ENCODE measurements around the gene LTB4R. TPM values are rescaled to one million over a fixed set of nuclear protein-coding genes. Genes with fewer than 3 reads are reported as not detected.

Gene LTB4R
- total and polyA plus RNA-seq, 4 donors: 0.86 to 5.0 (median 2.5) TPM

GRCh38 chr14:24307156-24307574 lies 4.1 kb upstream of the LTB4R start:
- Histone ChIP-seq H3K27ac (ENCODE audit: low read depth in 1 of 2, low read length in 2 of 2) (peak overlapping the region; percentile 92 to 97), H3K9me3 (ENCODE audit: control insufficient read depth in 4 of 4, low read length in 3 of 4) (no peaks in the 10 kb centered on the region), H3K36me3 (ENCODE audit: control insufficient read depth in 4 of 4, insufficient read depth in 3 of 4, low read depth in 1 of 4, low read length in 3 of 4) (peaks cover 5 to 38% (median 26%) of the 10 kb centered on the region in 4 donors), H3K4me3 (ENCODE audit: low read depth in 1 of 3, low read length in 3 of 3) (peak overlapping the region; percentile 55 to 78 (median 70)), H3K4me1 (ENCODE audit: control insufficient read depth in 4 of 4, insufficient read depth in 4 of 4, low read length in 3 of 4) (peaks cover 32 to 88% (median 78%) of the 10 kb centered on the region in 4 donors), H3K9ac (ENCODE audit: low read depth in 1 of 2, low read length in 2 of 2) (peak overlapping the region; percentile 80 to 98), H3K27me3 (ENCODE audit: control insufficient read depth in 4 of 4, insufficient read depth in 4 of 4, low read length in 3 of 4) (no peaks in the 10 kb centered on the region)
- DNase-seq (ENCODE audit: low spot score): no peak
- WGBS: 40% methylated on average over 11 of the region's 11 CpGs
- no peak for TF ChIP-seq MAX (IDR thresholded peaks at IDR 0.05)
- TF ChIP-seq TAF1 (conservative IDR thresholded peaks at IDR 0.05): no peak
- TF ChIP-seq FOXA2 (IDR thresholded peaks at IDR 0.05): no peak
- TF ChIP-seq FOXA1 (IDR thresholded peaks at IDR 0.05): no peak
- no peak for TF ChIP-seq RAD21 (IDR thresholded peaks at IDR 0.05)
- TF ChIP-seq HNF4A (conservative IDR thresholded peaks at IDR 0.05): no peak
- no peak for TF ChIP-seq SP1 (IDR thresholded peaks at IDR 0.05)
- TF ChIP-seq REST (IDR thresholded peaks at IDR 0.05): no peak
- TF ChIP-seq NR2F2 (IDR thresholded peaks at IDR 0.05): no peak
- TF ChIP-seq GABPA (IDR thresholded peaks at IDR 0.05 in 1 of 2, conservative IDR thresholded peaks at IDR 0.05 in 1 of 2): no peak

GRCh38 chr14:24307575-24308341 lies 3.5 kb upstream of the LTB4R start, which contains the start of gene CIDEB:
CIDEB (minus strand) TSS chr14:24307977; CDS start chr14:24307858, 119 bp downstream.
- TF ChIP-seq EGR1 (IDR thresholded peaks at IDR 0.05; ENCODE audit: low read depth in 2 of 2) (peak in 1 of 2 donors; percentile 30), HNF4G (IDR thresholded peaks at IDR 0.05) (peak; percentile 99), TAF1 (conservative IDR thresholded peaks at IDR 0.05) (peak; percentile 96), GABPA (IDR thresholded peaks at IDR 0.05 in 1 of 2, conservative IDR thresholded peaks at IDR 0.05 in 1 of 2) (peak in 1 of 2 donors; percentile 34), REST (IDR thresholded peaks at IDR 0.05) (peak; percentile 90), MAX (IDR thresholded peaks at IDR 0.05) (no peak), FOXA1 (IDR thresholded peaks at IDR 0.05) (peak; percentile 10), ZBTB33 (IDR thresholded peaks at IDR 0.05) (peak; percentile 50), CTCF (IDR thresholded peaks at IDR 0.05; ENCODE audit: low read depth, low read length, missing input control) (peak; percentile 77), YY1 (IDR thresholded peaks at IDR 0.05) (peak; percentile 56), HNF4A (conservative IDR thresholded peaks at IDR 0.05) (peak; percentile 100), NR2F2 (IDR thresholded peaks at IDR 0.05) (no peak), SP1 (IDR thresholded peaks at IDR 0.05) (peak; percentile 98), RXRA (IDR thresholded peaks at IDR 0.05) (peak; percentile 70 to 76), FOXA2 (IDR thresholded peaks at IDR 0.05) (peak; percentile 19), RAD21 (IDR thresholded peaks at IDR 0.05) (peak; percentile 69 to 74), JUND (IDR thresholded peaks at IDR 0.05) (peak; percentile 96 to 98)
- TF ChIP-seq, protein P1, sequence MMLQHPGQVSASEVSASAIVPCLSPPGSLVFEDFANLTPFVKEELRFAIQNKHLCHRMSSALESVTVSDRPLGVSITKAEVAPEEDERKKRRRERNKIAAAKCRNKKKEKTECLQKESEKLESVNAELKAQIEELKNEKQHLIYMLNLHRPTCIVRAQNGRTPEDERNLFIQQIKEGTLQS (IDR thresholded peaks at IDR 0.05): peak; percentile 96
- peak within 1 kb of the TSS; percentile 80 to 98 for H3K9ac ChIP-seq (ENCODE audit: low read depth in 1 of 2, low read length in 2 of 2)
- H3K9me3 ChIP-seq (ENCODE audit: control insufficient read depth in 4 of 4, low read length in 3 of 4): no peaks in the 10 kb centered on the region
- peaks cover 4 to 32% (median 21%) of the 10 kb centered on the region in 4 donors for H3K36me3 ChIP-seq (ENCODE audit: control insufficient read depth in 4 of 4, insufficient read depth in 3 of 4, low read depth in 1 of 4, low read length in 3 of 4)
- H3K27me3 ChIP-seq (ENCODE audit: control insufficient read depth in 4 of 4, insufficient read depth in 4 of 4, low read length in 3 of 4): no peaks in the 10 kb centered on the region
- peak within 1 kb of the TSS; percentile 92 to 97 for H3K27ac ChIP-seq (ENCODE audit: low read depth in 1 of 2, low read length in 2 of 2)
- WGBS: 25% methylated on average over 6 of the region's 6 CpGs
- peak; percentile 75 for DNase-seq (ENCODE audit: low spot score)
- H3K4me3 ChIP-seq (ENCODE audit: low read depth in 1 of 3, low read length in 3 of 3): peak within 1 kb of the TSS; percentile 55 to 78 (median 70)
- peaks cover 32 to 84% (median 73%) of the 10 kb centered on the region in 4 donors for H3K4me1 ChIP-seq (ENCODE audit: control insufficient read depth in 4 of 4, insufficient read depth in 4 of 4, low read length in 3 of 4)
